Right atrium auricular region (tissue), 2 donors: Measurements from ENCODE around the gene PIMREG. TPM values are rescaled to one million over a fixed set of nuclear protein-coding genes. Genes with fewer than 3 reads are reported as not detected.

ENCODE experiments used
- DNase-seq: peaks from one replicate; pipeline ENCODE4 v3.0.0-alpha.2; 2019; ENCODE audit warnings: low spot score
- H3K27ac ChIP-seq, 2 donors: fragments of 200-600 bp; sonication (generic); 1 replicate in 1 of 2; 2 replicates in 1 of 2; pipeline ENCODE4 v1.5.1; 2016 to 2019
- H3K27me3 ChIP-seq, 2 donors: fragments of 200-600 bp; sonication (generic); one replicate each; pipeline versions ENCODE4 v1.5.1 to v1.6.0; 2017 to 2019
- H3K36me3 ChIP-seq: fragments of 200-600 bp; sonication (generic); one replicate; pipeline ENCODE4 v1.5.1; 2016
- H3K4me1 ChIP-seq, 2 donors: fragments of 200-600 bp; sonication (generic); one replicate each; pipeline versions ENCODE4 v1.5.1 to v1.6.0; 2017 to 2019
- H3K4me3 ChIP-seq, 2 donors: fragments of 200-600 bp; sonication (generic); 1 replicate in 1 of 2; 2 replicates in 1 of 2; pipeline ENCODE4 v1.5.1; 2017 to 2019; ENCODE audit warnings: mild to moderate bottlenecking in 1 of 2, moderate library complexity in 1 of 2
- H3K9me3 ChIP-seq, 2 donors: fragments of 200-600 bp; sonication (generic); one replicate each; pipeline ENCODE4 v1.5.1; 2019
- total RNA-seq, 2 donors: library from RNA; depleted of rRNA; stranded (reverse); fragments of >200 nt; gene quantifications; one replicate each; pipeline ENCODE4 v1.1.0, GENCODE V29; 2016
- TF ChIP-seq, protein P1 (sequence below), 2 donors: fragments of 200-600 bp; sonication (generic); IDR thresholded peaks; one replicate each; pipeline ENCODE4 v1.5.1; 2019; ENCODE audit warnings: antibody characterized with exemption in 2 of 2

Gene PIMREG
- total RNA-seq, 2 donors from 2014 or later, result 0.93 TPM; not detected in 1

DNA sequence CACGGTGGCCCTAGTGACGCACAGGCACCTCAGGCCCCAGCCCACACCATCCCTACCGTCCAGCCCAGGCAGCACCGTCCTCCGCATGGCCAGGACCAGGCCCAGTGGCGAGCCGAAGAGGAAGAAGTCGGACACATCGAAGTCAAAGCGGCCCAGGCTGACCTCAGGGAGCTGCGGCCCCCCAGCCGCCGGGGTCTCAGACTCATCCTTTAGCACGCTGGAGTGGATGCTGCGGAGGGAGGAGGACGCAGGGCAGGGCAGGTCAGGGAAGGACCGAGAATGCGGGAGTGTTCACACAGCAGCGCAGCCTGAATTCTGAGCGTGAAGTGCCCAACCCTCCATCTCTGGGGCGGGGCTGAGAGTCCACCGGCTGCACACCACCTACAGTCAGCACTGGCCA is 30.1 kb downstream of the PIMREG start:
- TF ChIP-seq, protein P1, sequence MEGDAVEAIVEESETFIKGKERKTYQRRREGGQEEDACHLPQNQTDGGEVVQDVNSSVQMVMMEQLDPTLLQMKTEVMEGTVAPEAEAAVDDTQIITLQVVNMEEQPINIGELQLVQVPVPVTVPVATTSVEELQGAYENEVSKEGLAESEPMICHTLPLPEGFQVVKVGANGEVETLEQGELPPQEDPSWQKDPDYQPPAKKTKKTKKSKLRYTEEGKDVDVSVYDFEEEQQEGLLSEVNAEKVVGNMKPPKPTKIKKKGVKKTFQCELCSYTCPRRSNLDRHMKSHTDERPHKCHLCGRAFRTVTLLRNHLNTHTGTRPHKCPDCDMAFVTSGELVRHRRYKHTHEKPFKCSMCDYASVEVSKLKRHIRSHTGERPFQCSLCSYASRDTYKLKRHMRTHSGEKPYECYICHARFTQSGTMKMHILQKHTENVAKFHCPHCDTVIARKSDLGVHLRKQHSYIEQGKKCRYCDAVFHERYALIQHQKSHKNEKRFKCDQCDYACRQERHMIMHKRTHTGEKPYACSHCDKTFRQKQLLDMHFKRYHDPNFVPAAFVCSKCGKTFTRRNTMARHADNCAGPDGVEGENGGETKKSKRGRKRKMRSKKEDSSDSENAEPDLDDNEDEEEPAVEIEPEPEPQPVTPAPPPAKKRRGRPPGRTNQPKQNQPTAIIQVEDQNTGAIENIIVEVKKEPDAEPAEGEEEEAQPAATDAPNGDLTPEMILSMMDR (IDR thresholded peaks at IDR 0.05), result no peak
- DNase-seq, result no peak
- Histone ChIP-seq H3K27me3 (no peaks in the 10 kb centered on the region), H3K9me3 (no peaks in the 10 kb centered on the region), H3K4me1 (no peaks in the 10 kb centered on the region), H3K27ac (no peak overlapping the region), H3K4me3 (no peak overlapping the region), H3K36me3 (no peaks in the 10 kb centered on the region)

DNA sequence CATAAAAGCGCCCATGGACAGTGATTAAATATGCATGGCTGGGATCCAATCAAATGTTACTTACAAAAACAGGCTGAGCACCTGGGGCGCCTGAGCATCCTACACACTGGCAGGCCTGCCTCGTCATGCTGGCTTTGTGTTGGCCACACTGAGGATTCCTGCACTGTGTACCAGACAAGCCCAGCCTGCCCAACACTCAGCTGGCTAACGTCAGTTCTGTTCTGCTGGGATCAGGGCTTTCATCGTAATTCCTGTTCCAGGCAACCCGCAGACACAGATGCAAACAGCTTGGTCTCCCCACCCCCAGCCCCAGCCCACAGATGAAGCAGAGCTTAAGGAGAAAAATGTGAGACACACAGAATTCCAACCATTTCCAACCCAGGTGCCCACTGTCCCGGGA is 30.7 kb downstream of the PIMREG start:
- Histone ChIP-seq H3K9me3 (no peaks in the 10 kb centered on the region), H3K36me3 (no peaks in the 10 kb centered on the region), H3K27ac (no peak overlapping the region), H3K27me3 (no peaks in the 10 kb centered on the region), H3K4me3 (no peak overlapping the region), H3K4me1 (no peaks in the 10 kb centered on the region)
- TF ChIP-seq, protein P1 (IDR thresholded peaks at IDR 0.05), result no peak
- DNase-seq, result no peak

DNA sequence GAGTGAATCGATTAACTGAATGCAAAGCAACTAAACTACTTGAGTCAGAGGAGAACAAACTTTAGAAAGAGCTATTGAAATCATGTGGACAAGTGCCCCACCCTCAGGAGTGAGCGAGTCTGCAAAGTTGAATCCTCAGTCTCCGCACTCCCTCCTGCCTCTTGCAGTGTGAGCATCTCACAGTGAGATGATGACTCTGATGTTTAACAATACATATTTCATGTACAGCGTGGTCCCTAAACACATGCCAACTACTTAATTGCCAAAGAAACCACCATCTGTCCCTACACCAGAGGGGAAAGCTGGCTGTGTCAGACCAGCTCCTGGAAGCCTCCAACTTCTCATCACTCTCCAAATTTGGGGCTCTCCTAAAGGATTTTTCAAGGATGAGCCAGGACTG is 31.2 kb downstream of the PIMREG start:
- no peak overlapping the region for H3K4me3 ChIP-seq
- TF ChIP-seq, protein P1 (IDR thresholded peaks at IDR 0.05), result no peak
- no peaks in the 10 kb centered on the region for H3K4me1 ChIP-seq
- H3K27ac ChIP-seq, result no peak overlapping the region
- no peaks in the 10 kb centered on the region for H3K36me3 ChIP-seq
- no peak for DNase-seq
- H3K9me3 ChIP-seq, result no peaks in the 10 kb centered on the region
- H3K27me3 ChIP-seq, result no peaks in the 10 kb centered on the region

DNA sequence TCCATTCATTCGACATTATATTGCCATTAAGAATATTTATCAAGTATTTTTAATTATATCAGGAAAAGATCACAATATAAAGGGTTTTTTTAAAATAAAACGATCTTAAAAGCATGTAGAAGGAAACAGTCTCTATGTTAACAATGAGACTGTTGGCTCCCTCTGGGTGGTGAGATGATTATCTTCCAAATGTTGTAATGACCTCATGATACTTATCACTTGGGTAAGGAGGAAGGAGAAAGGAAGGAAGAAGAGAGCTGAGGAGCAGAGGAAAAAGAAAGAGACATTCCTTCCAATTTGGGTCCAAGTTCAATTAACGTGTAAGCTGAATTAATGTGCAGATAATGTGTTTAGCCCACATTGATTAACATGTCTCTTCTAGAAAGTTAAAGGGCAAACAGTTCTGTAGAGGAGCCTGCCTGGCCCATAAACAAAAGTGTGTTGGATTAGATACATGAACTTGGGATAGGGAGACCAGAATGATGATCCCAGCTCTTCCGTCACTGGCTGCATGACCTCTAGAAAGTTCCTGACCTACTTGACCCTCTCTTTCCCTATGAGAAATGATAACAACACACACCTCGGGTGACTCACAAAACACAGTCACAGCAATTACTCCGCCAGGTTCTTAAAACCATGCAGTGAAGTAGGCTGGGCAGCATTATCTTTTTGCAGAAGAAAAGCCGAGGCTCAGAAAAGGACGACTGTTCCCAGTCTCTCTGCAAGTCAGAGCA is 32.0 kb downstream of the PIMREG start:
- TF ChIP-seq, protein P1 (IDR thresholded peaks at IDR 0.05), result no peak
- no peak overlapping the region for H3K4me3 ChIP-seq
- H3K36me3 ChIP-seq, result no peaks in the 10 kb centered on the region
- no peak for DNase-seq
- H3K4me1 ChIP-seq, result no peaks in the 10 kb centered on the region
- no peak overlapping the region for H3K27ac ChIP-seq
- H3K9me3 ChIP-seq, result no peaks in the 10 kb centered on the region
- no peaks in the 10 kb centered on the region for H3K27me3 ChIP-seq

DNA sequence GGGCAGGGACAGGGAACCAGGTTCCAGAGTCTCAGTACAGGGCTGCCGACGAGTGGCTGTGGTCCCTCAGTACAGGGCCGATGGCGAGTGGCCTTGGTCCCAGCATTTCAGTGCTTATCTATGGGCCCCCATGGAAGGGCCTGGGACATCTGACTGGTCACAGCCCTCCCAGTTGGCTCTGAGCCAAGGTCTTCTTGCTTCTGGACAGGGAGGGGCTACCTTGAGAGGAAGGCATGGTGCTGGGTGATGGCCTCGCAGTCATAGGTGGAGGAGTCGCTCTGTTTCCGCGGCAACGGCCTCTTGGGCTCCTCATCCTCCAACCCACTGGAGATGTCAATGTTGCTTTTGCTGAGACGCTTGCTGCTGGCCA is 32.5 kb downstream of the PIMREG start:
- no peak for DNase-seq
- H3K27ac ChIP-seq, result no peak overlapping the region

More for the DNA sequence above, 32.5 kb downstream of the PIMREG start:
- Histone ChIP-seq H3K36me3 (no peaks in the 10 kb centered on the region), H3K4me1 (no peaks in the 10 kb centered on the region), H3K9me3 (no peaks in the 10 kb centered on the region), H3K27me3 (no peaks in the 10 kb centered on the region), H3K4me3 (no peak overlapping the region)
- TF ChIP-seq, protein P1 (IDR thresholded peaks at IDR 0.05), result no peak
